HG03521 (cell line): Measurements from ENCODE around the gene FSTL4.
"Not testable (repeated sequence)": the region's sequence is repeated elsewhere in the genome, so short reads cannot be mapped to it uniquely, and the experiment has no call there.

Source experiments
- ATAC-seq: cut with Tn5 transposase; IDR thresholded peaks from one replicate; pipeline ENCODE4 v1.9.1; 2021; ENCODE audit warnings: mild to moderate bottlenecking, moderate library complexity; ENCODE audit not compliant: unreplicated experiment

FSTL4 gene

GRCh38 chr5:133235696-133236426, 376.5 kb downstream of the FSTL4 start:
- no peak for ATAC-seq

- ATAC-seq: no peak
Observed at GRCh38 chr5:133234911-133235310, 377.4 kb downstream of the FSTL4 start.

GRCh38 chr5:133234273-133234672, 378.1 kb downstream of the FSTL4 start:
- no peak for ATAC-seq

GRCh38 chr5:133233616-133234015, 378.7 kb downstream of the FSTL4 start:
- ATAC-seq: no peak

- no peak for ATAC-seq
Observed at GRCh38 chr5:133232911-133233310, 379.4 kb downstream of the FSTL4 start.

- ATAC-seq: no peak
Observed at GRCh38 chr5:133232435-133232834, 379.9 kb downstream of the FSTL4 start.

- no peak for ATAC-seq
Observed at GRCh38 chr5:133232011-133232410, 380.3 kb downstream of the FSTL4 start.

GRCh38 chr5:133230823-133231578, 381.3 kb downstream of the FSTL4 start:
- no peak for ATAC-seq

- ATAC-seq: no peak
Observed at GRCh38 chr5:133229931-133230664, 382.2 kb downstream of the FSTL4 start.

GRCh38 chr5:133228316-133228715, 384.0 kb downstream of the FSTL4 start:
- no peak for ATAC-seq

GRCh38 chr5:133227897-133228296, 384.4 kb downstream of the FSTL4 start:
- no peak for ATAC-seq

GRCh38 chr5:133227082-133227481, 385.3 kb downstream of the FSTL4 start:
- no peak for ATAC-seq

- no peak for ATAC-seq
Observed at GRCh38 chr5:133226186-133226585, 386.2 kb downstream of the FSTL4 start.

GRCh38 chr5:133225671-133226152, 386.6 kb downstream of the FSTL4 start:
- ATAC-seq: no peak

- no peak for ATAC-seq
Observed at GRCh38 chr5:133222979-133223378, 389.4 kb downstream of the FSTL4 start.

- no peak for ATAC-seq
Observed at GRCh38 chr5:133222521-133222920, 389.8 kb downstream of the FSTL4 start.

- no peak for ATAC-seq
Observed at GRCh38 chr5:133222040-133222439, 390.3 kb downstream of the FSTL4 start.

GRCh38 chr5:133220851-133221674, 391.3 kb downstream of the FSTL4 start:
- no peak for ATAC-seq

- no peak for ATAC-seq
Observed at GRCh38 chr5:133219296-133219695, 393.0 kb downstream of the FSTL4 start.

GRCh38 chr5:133216138-133216537, 396.2 kb downstream of the FSTL4 start:
- not testable (repeated sequence) for ATAC-seq
